ENCODE results near the gene PRKN. TPM values are rescaled to one million over a fixed set of nuclear protein-coding genes. Genes with fewer than 3 reads are reported as not detected.

Gene PRKN
- total and polyA plus RNA-seq, 2 experiments from 2014 or later: 2.3 to 3.9 TPM

- Histone ChIP-seq H3K9me2 (replicated peaks; ENCODE audit: insufficient read depth) (no peaks in the 10 kb centered on the region), H3K9me3 (ENCODE audit: low read depth) (no peaks in the 10 kb centered on the region), H3K36me3 (replicated peaks; ENCODE audit: insufficient read depth, low read depth) (no peaks in the 10 kb centered on the region), H2AFZ (no peak overlapping the region), H3K79me2 (no peaks in the 10 kb centered on the region), H3K4me2 (no peak overlapping the region), H3K4me3 (no peak overlapping the region), H4K20me1 (ENCODE audit: insufficient read depth, poor library complexity, severe bottlenecking) (no peaks in the 10 kb centered on the region), H3K4me1 (ENCODE audit: insufficient read depth) (no peaks in the 10 kb centered on the region), H3K27ac (no peak overlapping the region), H3K27me3 (no peaks in the 10 kb centered on the region)
- DNase-seq (ENCODE audit: low spot score): no peak
- WGBS (ENCODE audit: low lambda C conversion rate, missing lambda C conversion rate): 91% methylated on average over 7 of the region's 7 CpGs
- TF ChIP-seq, protein P1, sequence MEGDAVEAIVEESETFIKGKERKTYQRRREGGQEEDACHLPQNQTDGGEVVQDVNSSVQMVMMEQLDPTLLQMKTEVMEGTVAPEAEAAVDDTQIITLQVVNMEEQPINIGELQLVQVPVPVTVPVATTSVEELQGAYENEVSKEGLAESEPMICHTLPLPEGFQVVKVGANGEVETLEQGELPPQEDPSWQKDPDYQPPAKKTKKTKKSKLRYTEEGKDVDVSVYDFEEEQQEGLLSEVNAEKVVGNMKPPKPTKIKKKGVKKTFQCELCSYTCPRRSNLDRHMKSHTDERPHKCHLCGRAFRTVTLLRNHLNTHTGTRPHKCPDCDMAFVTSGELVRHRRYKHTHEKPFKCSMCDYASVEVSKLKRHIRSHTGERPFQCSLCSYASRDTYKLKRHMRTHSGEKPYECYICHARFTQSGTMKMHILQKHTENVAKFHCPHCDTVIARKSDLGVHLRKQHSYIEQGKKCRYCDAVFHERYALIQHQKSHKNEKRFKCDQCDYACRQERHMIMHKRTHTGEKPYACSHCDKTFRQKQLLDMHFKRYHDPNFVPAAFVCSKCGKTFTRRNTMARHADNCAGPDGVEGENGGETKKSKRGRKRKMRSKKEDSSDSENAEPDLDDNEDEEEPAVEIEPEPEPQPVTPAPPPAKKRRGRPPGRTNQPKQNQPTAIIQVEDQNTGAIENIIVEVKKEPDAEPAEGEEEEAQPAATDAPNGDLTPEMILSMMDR (IDR thresholded peaks at IDR 0.05; ENCODE audit: poor library complexity): no peak
- TF ChIP-seq EZH2phosphoT487 (IDR thresholded peaks at IDR 0.05; ENCODE audit: low read depth, severe bottlenecking, unreplicated experiment): no peak
- TF ChIP-seq EZH2 (IDR thresholded peaks at IDR 0.05; ENCODE audit: borderline replicate concordance): no peak
These were observed 1365.3 kb downstream of the PRKN start for GRCh38 chr6:161362266-161362665.

DNA sequence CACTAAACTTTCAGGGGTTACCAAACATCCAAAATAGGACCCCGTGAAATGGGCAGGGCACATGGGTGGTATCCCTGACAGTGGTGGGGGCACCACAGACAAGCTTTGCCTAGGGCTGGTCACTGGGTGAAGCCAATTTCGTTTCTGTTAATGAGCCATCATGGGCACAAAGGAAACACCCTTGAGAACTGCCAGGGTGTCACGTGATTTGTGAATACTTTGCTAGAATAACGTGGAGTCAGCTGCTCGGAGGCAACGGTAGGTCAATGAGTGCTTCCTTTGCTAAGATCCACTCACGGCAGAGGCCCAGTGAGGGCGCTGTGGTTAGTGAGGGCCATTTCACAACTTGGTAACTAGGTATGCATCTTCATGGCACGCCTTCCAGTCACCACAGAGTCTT is 1366.0 kb downstream of the PRKN start:
- H3K9me3 ChIP-seq (ENCODE audit: low read depth): no peaks in the 10 kb centered on the region
- TF ChIP-seq EZH2 (IDR thresholded peaks at IDR 0.05; ENCODE audit: borderline replicate concordance): no peak
- no peak for TF ChIP-seq EZH2phosphoT487 (IDR thresholded peaks at IDR 0.05; ENCODE audit: low read depth, severe bottlenecking, unreplicated experiment)
- TF ChIP-seq, protein P1 (IDR thresholded peaks at IDR 0.05; ENCODE audit: poor library complexity): no peak
- H3K9me2 ChIP-seq (replicated peaks; ENCODE audit: insufficient read depth): no peaks in the 10 kb centered on the region
- 92% methylated on average over 9 of the region's 9 CpGs for WGBS (ENCODE audit: low lambda C conversion rate, missing lambda C conversion rate)
- H3K36me3 ChIP-seq (replicated peaks; ENCODE audit: insufficient read depth, low read depth): no peaks in the 10 kb centered on the region
- H3K4me3 ChIP-seq: no peak overlapping the region
- no peaks in the 10 kb centered on the region for H3K27me3 ChIP-seq
- no peak for DNase-seq (ENCODE audit: low spot score)
- H3K79me2 ChIP-seq: no peaks in the 10 kb centered on the region
- no peak overlapping the region for H3K4me2 ChIP-seq
- no peak overlapping the region for H3K27ac ChIP-seq
- H3K4me1 ChIP-seq (ENCODE audit: insufficient read depth): no peaks in the 10 kb centered on the region
- H4K20me1 ChIP-seq (ENCODE audit: insufficient read depth, poor library complexity, severe bottlenecking): no peaks in the 10 kb centered on the region
- H2AFZ ChIP-seq: no peak overlapping the region

DNA sequence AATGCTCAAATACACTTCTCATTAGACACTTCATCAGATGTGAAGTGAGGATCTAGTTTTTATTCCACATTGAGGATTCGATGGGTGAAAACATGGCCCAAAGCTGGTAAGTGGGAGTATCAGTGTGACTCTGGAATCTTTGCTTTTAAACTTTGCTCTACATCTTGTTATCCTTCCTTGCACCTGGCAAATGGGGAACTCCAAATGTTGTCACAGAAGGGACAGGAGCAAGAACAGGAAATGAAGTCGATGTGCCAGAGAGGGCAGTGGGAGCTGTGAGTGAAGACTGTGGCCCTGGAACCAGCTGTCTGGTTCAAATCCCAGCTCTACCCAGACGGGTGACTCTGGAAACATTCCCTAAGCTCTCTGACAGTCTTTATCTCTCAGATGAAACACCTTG is 1367.0 kb downstream of the PRKN start:
- Histone ChIP-seq H4K20me1 (ENCODE audit: insufficient read depth, poor library complexity, severe bottlenecking) (no peaks in the 10 kb centered on the region), H3K36me3 (replicated peaks; ENCODE audit: insufficient read depth, low read depth) (no peaks in the 10 kb centered on the region), H3K9me2 (replicated peaks; ENCODE audit: insufficient read depth) (no peaks in the 10 kb centered on the region)

GRCh38 chr6:161359618-161359945 is 1368.0 kb downstream of the PRKN start:
- H3K27me3 ChIP-seq: no peaks in the 10 kb centered on the region
- H4K20me1 ChIP-seq (ENCODE audit: insufficient read depth, poor library complexity, severe bottlenecking): no peaks in the 10 kb centered on the region
- H3K9me3 ChIP-seq (ENCODE audit: low read depth): no peaks in the 10 kb centered on the region
- 82% methylated on average over 5 of the region's 5 CpGs for WGBS (ENCODE audit: low lambda C conversion rate, missing lambda C conversion rate)
- no peaks in the 10 kb centered on the region for H3K4me1 ChIP-seq (ENCODE audit: insufficient read depth)
- TF ChIP-seq, protein P1 (IDR thresholded peaks at IDR 0.05; ENCODE audit: poor library complexity): no peak
- TF ChIP-seq EZH2 (IDR thresholded peaks at IDR 0.05; ENCODE audit: borderline replicate concordance) (no peak), EZH2phosphoT487 (IDR thresholded peaks at IDR 0.05; ENCODE audit: low read depth, severe bottlenecking, unreplicated experiment) (no peak)
- no peaks in the 10 kb centered on the region for H3K36me3 ChIP-seq (replicated peaks; ENCODE audit: insufficient read depth, low read depth)
- no peak for DNase-seq (ENCODE audit: low spot score)
- no peaks in the 10 kb centered on the region for H3K79me2 ChIP-seq
- H3K4me2 ChIP-seq: no peak overlapping the region
- no peak overlapping the region for H2AFZ ChIP-seq
- no peak overlapping the region for H3K27ac ChIP-seq
- H3K9me2 ChIP-seq (replicated peaks; ENCODE audit: insufficient read depth): no peaks in the 10 kb centered on the region
- H3K4me3 ChIP-seq: no peak overlapping the region

More for the DNA sequence above, 1367.0 kb downstream of the PRKN start:
- no peak overlapping the region for H2AFZ ChIP-seq
- H3K9me3 ChIP-seq (ENCODE audit: low read depth): no peaks in the 10 kb centered on the region
- no peak overlapping the region for H3K4me3 ChIP-seq
- H3K27me3 ChIP-seq: no peaks in the 10 kb centered on the region
- 74% methylated on average over 3 of the region's 3 CpGs for WGBS (ENCODE audit: low lambda C conversion rate, missing lambda C conversion rate)
- no peak overlapping the region for H3K27ac ChIP-seq
- no peaks in the 10 kb centered on the region for H3K79me2 ChIP-seq
- TF ChIP-seq EZH2 (IDR thresholded peaks at IDR 0.05; ENCODE audit: borderline replicate concordance): no peak
- no peaks in the 10 kb centered on the region for H3K4me1 ChIP-seq (ENCODE audit: insufficient read depth)
- no peak overlapping the region for H3K4me2 ChIP-seq
- DNase-seq (ENCODE audit: low spot score): no peak
